BJ (cell line): ENCODE data around the gene SLC15A1. TPM values are rescaled to one million over a fixed set of nuclear protein-coding genes. Genes with fewer than 3 reads are reported as not detected.

ENCODE experiments used
- CTCF ChIA-PET: fragments of 350-600 bp; formaldehyde crosslinking; extraction: SDS; loops from one replicate; lab custom pipeline; 2021; ENCODE audit warnings: antibody characterized with exemption, inconsistent platforms; lab: Yijun Ruan, JAX
- POLR2A ChIA-PET: fragments of 300-600 bp; sonication (Branson Sonifier 250); formaldehyde crosslinking; extraction: SDS; loops from one replicate; lab custom pipeline; 2021; ENCODE audit warnings: antibody characterized with exemption; lab: Charles Lee
- DNase-seq: peaks from one replicate; pipeline ENCODE4 v3.0.0-alpha.2; 2011; ENCODE audit warnings: low read depth
- H3K27me3 ChIP-seq: 2 replicates; pipeline ENCODE4 v1.6.0; 2011; ENCODE audit warnings: low read length; ENCODE audit not compliant: control insufficient read depth, insufficient read depth
- H3K36me3 ChIP-seq: 2 replicates; pipeline ENCODE4 v1.5.1; 2011; ENCODE audit warnings: low read length; ENCODE audit not compliant: control insufficient read depth, insufficient read depth
- H3K4me3 ChIP-seq: 2 replicates; pipeline ENCODE4 v1.5.1; 2011; ENCODE audit warnings: low read depth, mild to moderate bottlenecking, control low read depth, low read length
- CTCF ChIP-seq: IDR thresholded peaks from 2 replicates; pipeline ENCODE4 v1.5.1; 2011; ENCODE audit warnings: low read depth, mild to moderate bottlenecking, control low read depth, inconsistent platforms, low read length, moderate library complexity; ENCODE audit not compliant: insufficient read depth
- polyA plus RNA-seq: library from polyadenylated mRNA; depleted of rRNA; stranded (reverse); fragments of >200 nt; gene quantifications from 2 replicates; pipeline ENCODE4 v1.2.3, GENCODE V29; 2011

The SLC15A1 gene
- polyA plus RNA-seq, 1 experiment, result not detected

GRCh38 chr13:98731038-98731437, 21.4 kb downstream of the SLC15A1 start:
- no peak for DNase-seq
- Histone ChIP-seq H3K4me3 (no peak overlapping the region), H3K27me3 (peaks cover 5% of the 10 kb centered on the region; the same call in 1 of the 2 replicates), H3K36me3 (no peaks in the 10 kb centered on the region)
- ChIA-PET POLR2A (no interaction called here), CTCF (interaction anchor here (1.1 to 1.3 kb wide), 3 partner anchors 8 to 112 kb away, joined by 3 to 5 read pairs (median 4); no protein-coding TSS in a partner anchor)
- no peak for TF ChIP-seq CTCF

- H3K27me3 ChIP-seq, result peaks cover 5% of the 10 kb centered on the region; the same call in 1 of the 2 replicates
- TF ChIP-seq CTCF, result no peak
- ChIA-PET POLR2A (no interaction called here), CTCF (no interaction called here)
- H3K36me3 ChIP-seq, result no peaks in the 10 kb centered on the region
- H3K4me3 ChIP-seq, result no peak overlapping the region
- DNase-seq, result no peak
These were observed 22.0 kb downstream of the SLC15A1 start for GRCh38 chr13:98730441-98730840.

GRCh38 chr13:98729658-98730057, 22.8 kb downstream of the SLC15A1 start:
- no peak for TF ChIP-seq CTCF
- POLR2A ChIA-PET, result no interaction called here

GRCh38 chr13:98722958-98723357, 29.5 kb downstream of the SLC15A1 start:
- no peak for DNase-seq
- no peaks in the 10 kb centered on the region for H3K36me3 ChIP-seq
- no peak overlapping the region for H3K4me3 ChIP-seq
- no peaks in the 10 kb centered on the region; the same call in 1 of the 2 replicates for H3K27me3 ChIP-seq
- CTCF ChIA-PET, result interaction anchor here (1.6 kb wide), 1 partner anchor 9 kb away, joined by 5 read pairs; no protein-coding TSS in a partner anchor
- no peak for TF ChIP-seq CTCF
- POLR2A ChIA-PET, result no interaction called here

More at GRCh38 chr13:98729658-98730057, 22.8 kb downstream of the SLC15A1 start:
- Histone ChIP-seq H3K27me3 (peaks cover 5% of the 10 kb centered on the region; the same call in 1 of the 2 replicates), H3K36me3 (no peaks in the 10 kb centered on the region), H3K4me3 (no peak overlapping the region)
- DNase-seq, result no peak
- CTCF ChIA-PET, result no interaction called here

- ChIA-PET POLR2A (no interaction called here), CTCF (interaction anchor here (0.8 to 1.6 kb wide), 2 partner anchors 10 to 118 kb away, joined by 3 to 5 read pairs; no protein-coding TSS in a partner anchor)
- Histone ChIP-seq H3K27me3 (no peaks in the 10 kb centered on the region; the same call in 1 of the 2 replicates), H3K36me3 (no peaks in the 10 kb centered on the region), H3K4me3 (no peak overlapping the region)
- DNase-seq, result no peak
- TF ChIP-seq CTCF, result no peak
These were observed 30.5 kb downstream of the SLC15A1 start for GRCh38 chr13:98721825-98722510.
